Neural cell (in vitro differentiated cells): Measurements from ENCODE around the gene TTN. TPM values are rescaled to one million over a fixed set of nuclear protein-coding genes. Genes with fewer than 3 reads are reported as not detected.

Experiments used
- H2AFZ ChIP-seq: fragments of 200-600, 300-800 bp; sonication (generic), shearing (Covaris generic); 2 replicates; pipeline ENCODE4 v1.6.0; 2014; ENCODE audit warnings: low read depth, mild to moderate bottlenecking, antibody characterized with exemption, low read length, moderate library complexity
- H3F3A ChIP-seq: fragments of 200-600 bp; shearing (Covaris generic); 2 replicates; pipeline ENCODE4 v1.6.1; 2016; ENCODE audit warnings: mild to moderate bottlenecking, moderate library complexity, mixed read lengths, antibody characterized with exemption, low read length; ENCODE audit not compliant: insufficient read depth, poor library complexity, severe bottlenecking
- H3K27ac ChIP-seq: fragments of 200-600, 300-800 bp; sonication (generic), shearing (Covaris generic); 2 replicates; pipeline ENCODE4 v1.5.1; 2014; ENCODE audit warnings: mild to moderate bottlenecking, low read length, moderate library complexity
- H3K27me3 ChIP-seq: fragments of 300-800, 200-600 bp; sonication (generic), shearing (Covaris generic); 2 replicates; pipeline ENCODE4 v1.6.0; 2014; ENCODE audit warnings: mild to moderate bottlenecking, low read depth, low read length, moderate library complexity; ENCODE audit not compliant: insufficient read depth
- H3K36me3 ChIP-seq: fragments of 300-800, 200-600 bp; sonication (generic), shearing (Covaris generic); 2 replicates; pipeline ENCODE4 v1.5.1; 2014; ENCODE audit warnings: mild to moderate bottlenecking, antibody characterized with exemption, low read length, moderate library complexity; ENCODE audit not compliant: insufficient read depth
- H3K4me2 ChIP-seq: fragments of 300-800, 200-600 bp; sonication (generic), shearing (Covaris generic); 2 replicates; pipeline ENCODE4 v1.6.0; 2014; ENCODE audit warnings: mild to moderate bottlenecking, low read length
- H3K4me3 ChIP-seq: fragments of 300-800, 200-600 bp; sonication (generic), shearing (Covaris generic); 2 replicates; pipeline ENCODE4 v1.5.1; 2014; ENCODE audit warnings: mild to moderate bottlenecking, low read length, moderate library complexity
- H3K79me2 ChIP-seq: fragments of 200-600 bp; shearing (Covaris generic); replicated peaks from 2 replicates; pipeline ENCODE4 v1.6.0; 2014; ENCODE audit warnings: mild to moderate bottlenecking, low read length, moderate library complexity; ENCODE audit not compliant: insufficient read depth
- H3K9ac ChIP-seq: fragments of 300-800, 200-600 bp; sonication (generic), shearing (Covaris generic); 2 replicates; pipeline ENCODE4 v1.6.1; 2016; ENCODE audit warnings: mild to moderate bottlenecking, low read length, mixed read lengths
- H3K9me2 ChIP-seq: fragments of 200-600 bp; shearing (Covaris generic); 2 replicates; pipeline ENCODE4 v1.6.1; 2016; ENCODE audit warnings: mild to moderate bottlenecking, low read length, mixed read lengths; ENCODE audit not compliant: insufficient read depth
- H3K9me3 ChIP-seq: fragments of 200-600, 300-800 bp; sonication (generic), shearing (Covaris generic); 2 replicates; pipeline ENCODE4 v1.6.1; 2016; ENCODE audit warnings: mild to moderate bottlenecking, mixed run types, low read length, moderate library complexity, mixed read lengths
- H4K20me1 ChIP-seq: fragments of 200-600 bp; shearing (Covaris generic); 2 replicates; pipeline ENCODE4 v1.6.1; 2016; ENCODE audit warnings: mild to moderate bottlenecking, mixed run types; ENCODE audit not compliant: insufficient read depth
- EP300 ChIP-seq: fragments of 450-650 bp; conservative IDR thresholded peaks from 2 replicates; pipeline ENCODE4 v1.6.1; 2014; ENCODE audit warnings: antibody characterized with exemption, mild to moderate bottlenecking, moderate library complexity; ENCODE audit not compliant: poor library complexity, severe bottlenecking
- EZH2 ChIP-seq: fragments of 200-600, 300-800 bp; shearing (Covaris generic), sonication (generic); IDR thresholded peaks from 2 replicates; pipeline ENCODE4 v1.6.1; 2014; ENCODE audit warnings: antibody characterized with exemption, low read length, borderline replicate concordance, mild to moderate bottlenecking; ENCODE audit not compliant: insufficient read depth, poor library complexity, severe bottlenecking
- MXI1 ChIP-seq: fragments of 450-650 bp; conservative IDR thresholded peaks from 2 replicates; pipeline ENCODE4 v1.6.1; 2014; ENCODE audit warnings: antibody characterized with exemption, mild to moderate bottlenecking; ENCODE audit not compliant: poor library complexity, severe bottlenecking
- POLR2AphosphoS5 ChIP-seq: IDR thresholded peaks from 2 replicates; pipeline ENCODE4 v1.6.1; 2012
- RAD21 ChIP-seq: fragments of 450-650 bp; conservative IDR thresholded peaks from 2 replicates; pipeline ENCODE4 v1.6.1; 2014; ENCODE audit warnings: antibody characterized with exemption, mild to moderate bottlenecking, moderate library complexity
- SMC3 ChIP-seq: fragments of 450-650 bp; conservative IDR thresholded peaks from 2 replicates; pipeline ENCODE4 v1.6.1; 2014; ENCODE audit warnings: antibody characterized with exemption, mild to moderate bottlenecking, moderate library complexity; ENCODE audit not compliant: poor library complexity
- TAF1 ChIP-seq: IDR thresholded peaks from 2 replicates; pipeline ENCODE4 v1.6.1; 2012; ENCODE audit warnings: low read depth
- polyA plus RNA-seq: library from polyadenylated mRNA; depleted of rRNA; stranded (reverse); fragments of >200 nt; gene quantifications from 2 replicates; pipeline ENCODE4 v1.2.3, GENCODE V29; 2014
- TF ChIP-seq, protein P1 (sequence below): fragments of 450-650 bp; IDR thresholded peaks from 2 replicates; pipeline ENCODE4 v1.5.1; 2014; ENCODE audit warnings: antibody characterized with exemption, mild to moderate bottlenecking, moderate library complexity; ENCODE audit not compliant: poor library complexity, severe bottlenecking

TTN gene
- polyA plus RNA-seq, 1 donor from 2014 or later: 0.10 TPM

DNA sequence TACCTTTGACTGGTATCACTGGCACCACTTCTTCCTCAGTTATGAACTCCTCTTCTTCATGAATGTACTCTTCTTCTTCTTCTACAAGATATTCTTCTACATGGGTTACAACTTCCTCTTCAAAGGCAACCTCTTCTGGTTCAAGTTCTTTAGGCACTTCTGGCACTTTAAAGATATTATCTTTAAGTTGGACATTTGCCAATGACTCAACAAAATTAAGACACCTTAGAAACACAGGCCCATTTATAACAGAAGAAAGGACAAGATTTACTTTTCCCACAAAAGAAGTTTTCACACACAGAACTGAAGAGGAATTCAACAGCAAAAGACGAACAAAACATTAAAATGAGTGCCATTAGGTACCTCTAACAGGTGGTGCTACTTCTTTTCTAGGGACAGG lies 127.3 kb downstream of the TTN start:
- no peaks in the 10 kb centered on the region for H3K27me3 ChIP-seq
- no peak overlapping the region for H3K4me3 ChIP-seq
- no peaks in the 10 kb centered on the region for H3K9me3 ChIP-seq
- no peaks in the 10 kb centered on the region for H3K36me3 ChIP-seq
- H4K20me1 ChIP-seq: no peaks in the 10 kb centered on the region
- H3K9me2 ChIP-seq: no peaks in the 10 kb centered on the region
- H3K4me2 ChIP-seq: no peak overlapping the region
- no peak overlapping the region for H2AFZ ChIP-seq
- no peak overlapping the region for H3K27ac ChIP-seq
- no peaks in the 10 kb centered on the region for H3K79me2 ChIP-seq
- TF ChIP-seq SMC3 (no peak), EP300 (no peak), RAD21 (no peak), MXI1 (no peak), EZH2 (no peak), POLR2AphosphoS5 (no peak)
- TF ChIP-seq, protein P1, sequence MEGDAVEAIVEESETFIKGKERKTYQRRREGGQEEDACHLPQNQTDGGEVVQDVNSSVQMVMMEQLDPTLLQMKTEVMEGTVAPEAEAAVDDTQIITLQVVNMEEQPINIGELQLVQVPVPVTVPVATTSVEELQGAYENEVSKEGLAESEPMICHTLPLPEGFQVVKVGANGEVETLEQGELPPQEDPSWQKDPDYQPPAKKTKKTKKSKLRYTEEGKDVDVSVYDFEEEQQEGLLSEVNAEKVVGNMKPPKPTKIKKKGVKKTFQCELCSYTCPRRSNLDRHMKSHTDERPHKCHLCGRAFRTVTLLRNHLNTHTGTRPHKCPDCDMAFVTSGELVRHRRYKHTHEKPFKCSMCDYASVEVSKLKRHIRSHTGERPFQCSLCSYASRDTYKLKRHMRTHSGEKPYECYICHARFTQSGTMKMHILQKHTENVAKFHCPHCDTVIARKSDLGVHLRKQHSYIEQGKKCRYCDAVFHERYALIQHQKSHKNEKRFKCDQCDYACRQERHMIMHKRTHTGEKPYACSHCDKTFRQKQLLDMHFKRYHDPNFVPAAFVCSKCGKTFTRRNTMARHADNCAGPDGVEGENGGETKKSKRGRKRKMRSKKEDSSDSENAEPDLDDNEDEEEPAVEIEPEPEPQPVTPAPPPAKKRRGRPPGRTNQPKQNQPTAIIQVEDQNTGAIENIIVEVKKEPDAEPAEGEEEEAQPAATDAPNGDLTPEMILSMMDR: no peak
- H3F3A ChIP-seq: no peaks in the 10 kb centered on the region
- no peak overlapping the region for H3K9ac ChIP-seq

GRCh38 chr2:178677599-178677998 lies 129.6 kb downstream of the TTN start:
- Histone ChIP-seq H3K36me3 (no peaks in the 10 kb centered on the region), H3K4me2 (no peak overlapping the region), H4K20me1 (no peaks in the 10 kb centered on the region), H3K9ac (no peak overlapping the region), H3K27me3 (no peaks in the 10 kb centered on the region), H3K9me2 (no peaks in the 10 kb centered on the region), H3K79me2 (no peaks in the 10 kb centered on the region), H3F3A (no peaks in the 10 kb centered on the region), H3K9me3 (no peaks in the 10 kb centered on the region), H3K27ac (no peak overlapping the region), H3K4me3 (no peak overlapping the region), H2AFZ (no peak overlapping the region)
- TF ChIP-seq MXI1 (no peak), EZH2 (no peak)

DNA sequence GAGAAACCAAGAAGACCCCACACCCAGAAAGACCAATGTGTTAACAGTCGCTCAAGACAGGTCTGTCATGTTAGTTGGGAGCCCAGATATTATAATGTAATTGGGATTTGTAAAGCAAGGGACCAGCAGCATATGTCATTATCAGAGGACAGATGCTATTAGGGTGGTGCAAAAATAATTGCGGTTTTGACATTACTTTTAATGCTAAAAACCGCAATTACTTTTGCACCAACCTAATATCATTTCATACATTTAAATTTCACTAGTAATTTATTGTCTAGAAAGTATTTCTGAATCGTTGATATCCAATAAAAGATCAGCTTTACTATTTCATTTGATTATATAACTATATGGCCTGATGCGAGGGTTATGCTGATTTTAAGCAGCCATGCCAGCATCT lies 131.2 kb downstream of the TTN start:
- TF ChIP-seq EZH2: no peak
- no peak for TF ChIP-seq TAF1
- TF ChIP-seq, protein P1: no peak
- no peak for TF ChIP-seq SMC3
- TF ChIP-seq MXI1: no peak
- H3K9ac ChIP-seq: no peak overlapping the region
- no peak overlapping the region for H3K27ac ChIP-seq

More for the DNA sequence above, 131.2 kb downstream of the TTN start:
- Histone ChIP-seq H3K9me2 (no peaks in the 10 kb centered on the region), H3K4me3 (no peak overlapping the region), H3K27me3 (no peaks in the 10 kb centered on the region), H3K79me2 (no peaks in the 10 kb centered on the region), H3K9me3 (no peaks in the 10 kb centered on the region), H3K36me3 (no peaks in the 10 kb centered on the region), H2AFZ (no peak overlapping the region), H4K20me1 (no peaks in the 10 kb centered on the region), H3F3A (no peaks in the 10 kb centered on the region), H3K4me2 (no peak overlapping the region)
